CD4-positive, alpha-beta T cell treated with Interferon gamma for 1 hour (primary cell): ENCODE data around the gene COQ5.

ENCODE experiments used
- DNase-seq: peaks from one replicate; pipeline ENCODE4 v3.0.0-alpha.2; 2020

Gene COQ5

GRCh38 chr12:120480211-120480610 lies 48.7 kb downstream of the COQ5 start:
- DNase-seq = no peak

GRCh38 chr12:120479458-120479857 lies 49.5 kb downstream of the COQ5 start:
- DNase-seq = no peak

GRCh38 chr12:120475643-120476042 lies 53.3 kb downstream of the COQ5 start:
- no peak for DNase-seq

- no peak for DNase-seq
Observed at GRCh38 chr12:120474616-120474960, 54.4 kb downstream of the COQ5 start.

- no peak for DNase-seq
Observed at GRCh38 chr12:120473807-120474615, 54.9 kb downstream of the COQ5 start.

- DNase-seq = no peak
Observed at GRCh38 chr12:120472521-120472920, 56.4 kb downstream of the COQ5 start.

- no peak for DNase-seq
Observed at GRCh38 chr12:120470150-120470784, 58.7 kb downstream of the COQ5 start.

GRCh38 chr12:120469450-120470149 lies 59.4 kb downstream of the COQ5 start, which contains the start of gene SRSF9:
Gene SRSF9 (minus strand): TSS chr12:120469748. CDS start chr12:120469609, 139 bp downstream.
- DNase-seq = peak; percentile 96

GRCh38 chr12:120468821-120469449 lies 60.0 kb downstream of the COQ5 start:
- DNase-seq = no peak

GRCh38 chr12:120468325-120468820 lies 60.6 kb downstream of the COQ5 start:
- peak; percentile 16 for DNase-seq

- DNase-seq = no peak
Observed at GRCh38 chr12:120467439-120467838, 61.5 kb downstream of the COQ5 start.

GRCh38 chr12:120466560-120467315 lies 62.2 kb downstream of the COQ5 start:
- DNase-seq = peak; percentile 47

GRCh38 chr12:120465756-120466155 lies 63.2 kb downstream of the COQ5 start:
- DNase-seq = no peak

- DNase-seq = no peak
Observed at GRCh38 chr12:120463712-120464111, 65.2 kb downstream of the COQ5 start.

GRCh38 chr12:120462099-120462640 lies 66.8 kb downstream of the COQ5 start:
- no peak for DNase-seq

- DNase-seq = no peak
Observed at GRCh38 chr12:120460157-120460556, 68.8 kb downstream of the COQ5 start.

- DNase-seq = no peak
Observed at GRCh38 chr12:120457133-120457532, 71.8 kb downstream of the COQ5 start.

- DNase-seq = no peak
Observed at GRCh38 chr12:120455302-120455701, 73.7 kb downstream of the COQ5 start.

GRCh38 chr12:120453977-120454376 lies 75.0 kb downstream of the COQ5 start:
- peak; percentile 17 for DNase-seq
